Measurements from ENCODE around the gene EPHA8. TPM values are rescaled to one million over a fixed set of nuclear protein-coding genes. Genes with fewer than 3 reads are reported as not detected.

Gene EPHA8
- total RNA-seq, 2 experiments from 2014 or later = not detected

DNA sequence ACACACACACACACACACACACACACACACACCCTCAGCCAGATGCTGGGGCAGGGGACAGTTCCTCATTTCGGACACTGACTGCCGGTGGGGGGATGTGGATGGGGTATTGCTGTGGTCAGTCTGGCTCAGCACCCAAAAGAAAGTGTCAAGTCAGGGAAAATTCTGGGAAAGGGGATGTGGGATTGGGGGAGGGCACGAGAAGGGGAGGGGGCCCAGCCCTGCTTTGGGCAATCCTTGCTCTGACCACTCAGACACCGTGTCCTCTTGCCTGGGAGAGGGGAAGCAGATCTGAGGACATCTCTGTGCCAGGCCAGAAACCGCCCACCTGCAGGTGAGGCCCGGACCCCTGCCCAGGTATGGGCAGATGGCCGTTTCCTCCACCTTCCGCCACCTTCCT lies 80.1 kb downstream of the EPHA8 start, which contains the start of gene C1QC:
C1QC (plus strand) TSS at position 253 of the 400 bp plus-strand sequence. CDS start 391 bp downstream, outside the sequence.
- H3K4me3 Mint-ChIP-seq = no peak within 1 kb of the TSS
- Histone ChIP-seq H3K9me3 (ENCODE audit: control insufficient read depth in 1 of 2, insufficient read depth in 1 of 2, low read length in 2 of 2) (peaks cover 0 to 4% of the 10 kb centered on the region in 2 experiments), H3K4me1 (ENCODE audit: insufficient read depth, low read length) (peaks cover 8% of the 10 kb centered on the region), H3K4me3 (ENCODE audit: low read length) (no peak within 1 kb of the TSS), H3K27ac (ENCODE audit: low read depth in 1 of 2, low read length in 2 of 2) (no peak within 1 kb of the TSS), H3K36me3 (ENCODE audit: insufficient read depth, low read length) (no peaks in the 10 kb centered on the region), H3K27me3 (ENCODE audit: control insufficient read depth in 1 of 2, insufficient read depth in 2 of 2, low read length in 2 of 2) (peaks cover 11 to 16% of the 10 kb centered on the region in 2 experiments)
- H3K27ac Mint-ChIP-seq = no peak within 1 kb of the TSS
- POLR2A ChIA-PET = no interaction called here
- H3K27me3 Mint-ChIP-seq = peaks cover 32% of the 10 kb centered on the region
- no peaks in the 10 kb centered on the region for H3K9me3 Mint-ChIP-seq
- no peak for DNase-seq
- intact Hi-C loops (cut with DNase I, micrococcal nuclease) = loop anchor here in 1 of 2 experiments (2.0 kb wide), 1 partner anchor 511 kb away; no protein-coding TSS in a partner anchor
- CTCF ChIA-PET = no interaction called here
- no peaks in the 10 kb centered on the region for H3K4me1 Mint-ChIP-seq (ENCODE audit: low read depth)
- TF ChIP-seq, protein P1, sequence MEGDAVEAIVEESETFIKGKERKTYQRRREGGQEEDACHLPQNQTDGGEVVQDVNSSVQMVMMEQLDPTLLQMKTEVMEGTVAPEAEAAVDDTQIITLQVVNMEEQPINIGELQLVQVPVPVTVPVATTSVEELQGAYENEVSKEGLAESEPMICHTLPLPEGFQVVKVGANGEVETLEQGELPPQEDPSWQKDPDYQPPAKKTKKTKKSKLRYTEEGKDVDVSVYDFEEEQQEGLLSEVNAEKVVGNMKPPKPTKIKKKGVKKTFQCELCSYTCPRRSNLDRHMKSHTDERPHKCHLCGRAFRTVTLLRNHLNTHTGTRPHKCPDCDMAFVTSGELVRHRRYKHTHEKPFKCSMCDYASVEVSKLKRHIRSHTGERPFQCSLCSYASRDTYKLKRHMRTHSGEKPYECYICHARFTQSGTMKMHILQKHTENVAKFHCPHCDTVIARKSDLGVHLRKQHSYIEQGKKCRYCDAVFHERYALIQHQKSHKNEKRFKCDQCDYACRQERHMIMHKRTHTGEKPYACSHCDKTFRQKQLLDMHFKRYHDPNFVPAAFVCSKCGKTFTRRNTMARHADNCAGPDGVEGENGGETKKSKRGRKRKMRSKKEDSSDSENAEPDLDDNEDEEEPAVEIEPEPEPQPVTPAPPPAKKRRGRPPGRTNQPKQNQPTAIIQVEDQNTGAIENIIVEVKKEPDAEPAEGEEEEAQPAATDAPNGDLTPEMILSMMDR (IDR thresholded peaks at IDR 0.05) = no peak
- H3K36me3 Mint-ChIP-seq (ENCODE audit: low read depth) = no peaks in the 10 kb centered on the region
- no peak for ATAC-seq (ENCODE audit: poor library complexity)

DNA sequence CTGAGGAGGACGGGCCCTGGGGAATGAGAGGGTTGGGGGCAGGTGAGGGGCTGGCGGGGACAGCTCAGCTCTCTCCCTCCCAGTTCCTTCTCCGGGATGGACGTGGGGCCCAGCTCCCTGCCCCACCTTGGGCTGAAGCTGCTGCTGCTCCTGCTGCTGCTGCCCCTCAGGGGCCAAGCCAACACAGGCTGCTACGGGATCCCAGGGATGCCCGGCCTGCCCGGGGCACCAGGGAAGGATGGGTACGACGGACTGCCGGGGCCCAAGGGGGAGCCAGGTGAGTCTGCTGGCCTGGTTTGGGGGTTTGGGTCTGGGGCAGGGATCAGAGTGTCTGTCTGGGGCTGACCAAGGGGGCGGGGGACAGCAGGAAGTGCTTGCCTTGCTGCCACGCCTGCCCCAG lies 80.6 kb downstream of the EPHA8 start:
- Histone ChIP-seq H3K36me3 (ENCODE audit: insufficient read depth, low read length) (no peaks in the 10 kb centered on the region), H3K9me3 (ENCODE audit: control insufficient read depth in 1 of 2, insufficient read depth in 1 of 2, low read length in 2 of 2) (no peaks in the 10 kb centered on the region), H3K27me3 (ENCODE audit: control insufficient read depth in 1 of 2, insufficient read depth in 2 of 2, low read length in 2 of 2) (peaks cover 10 to 16% of the 10 kb centered on the region in 2 experiments), H3K4me3 (ENCODE audit: low read length) (no peak overlapping the region), H3K27ac (ENCODE audit: low read depth in 1 of 2, low read length in 2 of 2) (no peak overlapping the region), H3K4me1 (ENCODE audit: insufficient read depth, low read length) (peaks cover 8% of the 10 kb centered on the region)
- peaks cover 32% of the 10 kb centered on the region for H3K27me3 Mint-ChIP-seq
- no peaks in the 10 kb centered on the region for H3K4me1 Mint-ChIP-seq (ENCODE audit: low read depth)
- POLR2A ChIA-PET = no interaction called here
- H3K27ac Mint-ChIP-seq = no peak overlapping the region
- H3K9me3 Mint-ChIP-seq = no peaks in the 10 kb centered on the region
- no peak for ATAC-seq (ENCODE audit: poor library complexity)
- CTCF ChIA-PET = no interaction called here
- TF ChIP-seq, protein P1 (IDR thresholded peaks at IDR 0.05) = no peak
- DNase-seq = no peak
- no peaks in the 10 kb centered on the region for H3K36me3 Mint-ChIP-seq (ENCODE audit: low read depth)
- intact Hi-C loops (cut with DNase I, micrococcal nuclease) = loop anchor here in 1 of 2 experiments (2.0 kb wide), 1 partner anchor 511 kb away; no protein-coding TSS in a partner anchor
- no peak overlapping the region for H3K4me3 Mint-ChIP-seq

DNA sequence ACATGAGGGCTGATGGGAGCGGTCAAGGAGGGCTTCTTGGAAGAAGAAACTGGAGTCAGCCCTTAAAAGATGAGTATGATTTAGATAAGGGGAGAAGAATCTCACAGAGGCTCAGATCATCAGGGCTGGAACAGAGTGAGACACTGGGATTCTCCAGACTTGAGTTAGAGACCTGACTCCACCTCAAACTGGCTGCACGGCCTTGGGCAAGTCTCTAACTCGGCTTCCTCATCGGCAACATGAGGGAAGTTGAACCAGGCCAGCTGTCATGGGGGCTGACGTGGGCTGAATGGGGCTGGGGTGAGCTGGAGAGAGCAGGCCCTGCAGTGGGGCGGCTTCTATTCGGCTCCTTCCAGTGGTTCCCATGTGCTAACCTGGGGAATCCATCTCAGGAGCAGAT lies 82.6 kb downstream of the EPHA8 start:
- intact Hi-C loops (cut with DNase I, micrococcal nuclease) = no loop called here
- DNase-seq (no peak), ATAC-seq (ENCODE audit: poor library complexity) (no peak)
- TF ChIP-seq, protein P1 (IDR thresholded peaks at IDR 0.05) = no peak
- Histone ChIP-seq H3K27ac (ENCODE audit: low read depth in 1 of 2, low read length in 2 of 2) (no peak overlapping the region), H3K36me3 (ENCODE audit: insufficient read depth, low read length) (no peaks in the 10 kb centered on the region), H3K4me1 (ENCODE audit: insufficient read depth, low read length) (peaks cover 8% of the 10 kb centered on the region), H3K9me3 (ENCODE audit: control insufficient read depth in 1 of 2, insufficient read depth in 1 of 2, low read length in 2 of 2) (no peaks in the 10 kb centered on the region), H3K4me3 (ENCODE audit: low read length) (no peak overlapping the region), H3K27me3 (ENCODE audit: control insufficient read depth in 1 of 2, insufficient read depth in 2 of 2, low read length in 2 of 2) (peaks cover 10 to 16% of the 10 kb centered on the region in 2 experiments)
- peaks cover 24% of the 10 kb centered on the region for H3K27me3 Mint-ChIP-seq
- H3K4me1 Mint-ChIP-seq (ENCODE audit: low read depth) = no peaks in the 10 kb centered on the region
- H3K36me3 Mint-ChIP-seq (ENCODE audit: low read depth) = no peaks in the 10 kb centered on the region
- ChIA-PET CTCF (interaction anchor here (0.5 kb wide), 1 partner anchor 135 kb away, joined by 3 read pairs; no protein-coding TSS in a partner anchor), POLR2A (no interaction called here)
- no peaks in the 10 kb centered on the region for H3K9me3 Mint-ChIP-seq
- H3K4me3 Mint-ChIP-seq = no peak overlapping the region
- no peak overlapping the region for H3K27ac Mint-ChIP-seq

Data from CD4-positive, alpha-beta T cell (primary cell).